ENCODE measurements around the gene BAHCC1. TPM values are rescaled to one million over a fixed set of nuclear protein-coding genes. Genes with fewer than 3 reads are reported as not detected.

Gene BAHCC1
- total and polyA plus RNA-seq, 2 donors (not counting 1 experiment from before 2014, with no cell fraction given) = 1.8 to 7.3 TPM

- no peak for TF ChIP-seq CTCF (conservative IDR thresholded peaks at IDR 0.05 in 1 of 2, IDR thresholded peaks at IDR 0.05 in 1 of 2; ENCODE audit: low read depth in 1 of 2, low read length in 2 of 2)
- TF ChIP-seq EZH2 (IDR thresholded peaks at IDR 0.05; ENCODE audit: low read length, missing control alignments) = no peak
- H3K4me3 ChIP-seq (replicated peaks in 1 of 4; ENCODE audit: control extremely low read depth in 1 of 4, insufficient read depth in 1 of 4, low read depth in 3 of 4, low read length in 4 of 4) = peak overlapping the region; percentile 56 to 86 (median 76)
- H3K4me2 ChIP-seq (ENCODE audit: extremely low read depth, insufficient read depth, low read length) = peak overlapping the region; percentile 96
- peak overlapping the region; percentile 94 for H3K9ac ChIP-seq (ENCODE audit: insufficient read depth, low read length)
- peak overlapping the region; percentile 95 for H3K27ac ChIP-seq (ENCODE audit: insufficient read depth, low read length)
- peaks cover 76% of the 10 kb centered on the region for H3K79me2 ChIP-seq (ENCODE audit: control insufficient read depth, insufficient read depth, low read length)
- H3K36me3 ChIP-seq (ENCODE audit: control insufficient read depth, insufficient read depth, low read length) = no peaks in the 10 kb centered on the region
- DNase-seq (ENCODE audit: low read depth in 2 of 2) = no peak
- no peaks in the 10 kb centered on the region for H4K20me1 ChIP-seq (ENCODE audit: control insufficient read depth, extremely low read depth, insufficient read depth, low read length)
- H3K27me3 ChIP-seq (ENCODE audit: control insufficient read depth, insufficient read depth, low read length) = no peaks in the 10 kb centered on the region
- peaks cover 28% of the 10 kb centered on the region for H3K4me1 ChIP-seq (ENCODE audit: control insufficient read depth, extremely low read depth, insufficient read depth, low read length)
- H2AFZ ChIP-seq (ENCODE audit: low read length) = no peak overlapping the region
- H3K9me3 ChIP-seq (ENCODE audit: control insufficient read depth, insufficient read depth, low read depth, low read length) = no peaks in the 10 kb centered on the region
Measured at GRCh38 chr17:81396278-81396721, 1.0 kb downstream of the BAHCC1 start.

GRCh38 chr17:81396722-81397313 is 1.6 kb downstream of the BAHCC1 start:
- Histone ChIP-seq H3K4me2 (ENCODE audit: extremely low read depth, insufficient read depth, low read length) (peak overlapping the region; percentile 96), H3K9ac (ENCODE audit: insufficient read depth, low read length) (peak overlapping the region; percentile 94), H3K4me1 (ENCODE audit: control insufficient read depth, extremely low read depth, insufficient read depth, low read length) (peaks cover 28% of the 10 kb centered on the region), H3K4me3 (replicated peaks in 1 of 4; ENCODE audit: control extremely low read depth in 1 of 4, insufficient read depth in 1 of 4, low read depth in 3 of 4, low read length in 4 of 4) (peak overlapping the region; percentile 52 to 86 (median 76)), H4K20me1 (ENCODE audit: control insufficient read depth, extremely low read depth, insufficient read depth, low read length) (no peaks in the 10 kb centered on the region), H3K9me3 (ENCODE audit: control insufficient read depth, insufficient read depth, low read depth, low read length) (no peaks in the 10 kb centered on the region), H3K27me3 (ENCODE audit: control insufficient read depth, insufficient read depth, low read length) (no peaks in the 10 kb centered on the region), H3K79me2 (ENCODE audit: control insufficient read depth, insufficient read depth, low read length) (peaks cover 76% of the 10 kb centered on the region), H3K36me3 (ENCODE audit: control insufficient read depth, insufficient read depth, low read length) (no peaks in the 10 kb centered on the region), H3K27ac (ENCODE audit: insufficient read depth, low read length) (peak overlapping the region; percentile 95), H2AFZ (ENCODE audit: low read length) (no peak overlapping the region)
- TF ChIP-seq EZH2 (IDR thresholded peaks at IDR 0.05; ENCODE audit: low read length, missing control alignments) (no peak), CTCF (conservative IDR thresholded peaks at IDR 0.05 in 1 of 2, IDR thresholded peaks at IDR 0.05 in 1 of 2; ENCODE audit: low read depth in 1 of 2, low read length in 2 of 2) (no peak)
- DNase-seq (ENCODE audit: low read depth in 2 of 2) = peak; percentile 41 to 53

GRCh38 chr17:81397314-81398175 is 2.3 kb downstream of the BAHCC1 start:
- H3K4me1 ChIP-seq (ENCODE audit: control insufficient read depth, extremely low read depth, insufficient read depth, low read length) = peaks cover 27% of the 10 kb centered on the region
- no peaks in the 10 kb centered on the region for H4K20me1 ChIP-seq (ENCODE audit: control insufficient read depth, extremely low read depth, insufficient read depth, low read length)
- no peak for TF ChIP-seq EZH2 (IDR thresholded peaks at IDR 0.05; ENCODE audit: low read length, missing control alignments)
- no peak for TF ChIP-seq CTCF (conservative IDR thresholded peaks at IDR 0.05 in 1 of 2, IDR thresholded peaks at IDR 0.05 in 1 of 2; ENCODE audit: low read depth in 1 of 2, low read length in 2 of 2)
- no peaks in the 10 kb centered on the region for H3K9me3 ChIP-seq (ENCODE audit: control insufficient read depth, insufficient read depth, low read depth, low read length)
- DNase-seq (ENCODE audit: low read depth in 2 of 2) = peak; percentile 67 to 75
- no peaks in the 10 kb centered on the region for H3K27me3 ChIP-seq (ENCODE audit: control insufficient read depth, insufficient read depth, low read length)
- H3K27ac ChIP-seq (ENCODE audit: insufficient read depth, low read length) = peak overlapping the region; percentile 95
- H3K79me2 ChIP-seq (ENCODE audit: control insufficient read depth, insufficient read depth, low read length) = peaks cover 79% of the 10 kb centered on the region
- peak overlapping the region; percentile 96 for H3K4me2 ChIP-seq (ENCODE audit: extremely low read depth, insufficient read depth, low read length)
- H3K36me3 ChIP-seq (ENCODE audit: control insufficient read depth, insufficient read depth, low read length) = no peaks in the 10 kb centered on the region
- peak overlapping the region; percentile 63 to 86 (median 76) for H3K4me3 ChIP-seq (replicated peaks in 1 of 4; ENCODE audit: control extremely low read depth in 1 of 4, insufficient read depth in 1 of 4, low read depth in 3 of 4, low read length in 4 of 4)
- H2AFZ ChIP-seq (ENCODE audit: low read length) = no peak overlapping the region
- H3K9ac ChIP-seq (ENCODE audit: insufficient read depth, low read length) = peak overlapping the region; percentile 94
